GM23338 (cell line): ENCODE results near the gene AKNA. TPM values are rescaled to one million over a fixed set of nuclear protein-coding genes. Genes with fewer than 3 reads are reported as not detected.

Experiments used
- ATAC-seq: fragments of 200-7000 bp; cut with Tn5 transposase; 3 replicates; pipeline ENCODE4 v1.9.1; 2020
- DNase-seq: peaks from one replicate; pipeline ENCODE4 v3.0.0-alpha.2; 2015; ENCODE audit warnings: low spot score
- H2AFZ ChIP-seq: fragments of 200-600 bp; sonication (generic); 2 replicates; pipeline ENCODE4 v1.8.0; 2016; ENCODE audit warnings: antibody characterized with exemption, mild to moderate bottlenecking, moderate library complexity
- H3F3A ChIP-seq: fragments of 200-600 bp; sonication (generic); replicated peaks from 2 replicates; pipeline ENCODE4 v1.8.0; 2017; ENCODE audit warnings: antibody characterized with exemption, mixed run types, low read depth
- H3K27ac ChIP-seq: fragments of 200-600 bp; sonication (generic); 2 replicates; pipeline ENCODE4 v1.6.1; 2016; ENCODE audit warnings: low read depth
- H3K27me3 ChIP-seq: fragments of 200-600 bp; sonication (generic); 2 replicates; pipeline ENCODE4 v1.8.0; 2016; ENCODE audit warnings: mild to moderate bottlenecking, mixed run types, moderate library complexity; ENCODE audit not compliant: insufficient read depth
- H3K36me3 ChIP-seq: fragments of 200-600 bp; sonication (generic); 2 replicates; pipeline ENCODE4 v1.8.0; 2016; ENCODE audit warnings: mild to moderate bottlenecking; ENCODE audit not compliant: insufficient read depth
- H3K4me1 ChIP-seq: fragments of 200-600 bp; sonication (generic); 2 replicates; pipeline ENCODE4 v1.8.0; 2016; ENCODE audit warnings: mild to moderate bottlenecking, moderate library complexity; ENCODE audit not compliant: insufficient read depth
- H3K4me2 ChIP-seq: fragments of 200-600 bp; sonication (generic); 2 replicates; pipeline ENCODE4 v1.7.1; 2017; ENCODE audit warnings: mixed run types
- H3K4me3 ChIP-seq: fragments of 200-600 bp; sonication (generic); 2 replicates; pipeline ENCODE4 v1.6.1; 2016; ENCODE audit warnings: mixed run types
- H3K79me2 ChIP-seq: fragments of 200-600 bp; sonication (generic); replicated peaks from 2 replicates; pipeline ENCODE4 v1.8.0; 2017; ENCODE audit warnings: mild to moderate bottlenecking; ENCODE audit not compliant: insufficient read depth
- H3K9me2 ChIP-seq: fragments of 200-600 bp; sonication (generic); 2 replicates; pipeline ENCODE4 v1.8.0; 2017; ENCODE audit not compliant: insufficient read depth
- H4K20me1 ChIP-seq: fragments of 200-600 bp; sonication (generic); replicated peaks from 2 replicates; pipeline ENCODE4 v1.8.0; 2017; ENCODE audit warnings: mild to moderate bottlenecking; ENCODE audit not compliant: insufficient read depth
- H3K27ac Mint-ChIP-seq: 2 replicates; pipeline ENCODE4 v1.8.0; 2020; ENCODE audit warnings: inconsistent platforms, mild to moderate bottlenecking, moderate library complexity, mixed read lengths
- H3K27me3 Mint-ChIP-seq: 3 replicates; pipeline ENCODE4 v1.8.0; 2022; ENCODE audit warnings: low read depth, mild to moderate bottlenecking, moderate library complexity, mixed read lengths, inconsistent platforms; ENCODE audit not compliant: insufficient read depth, poor library complexity
- H3K36me3 Mint-ChIP-seq: 3 replicates; pipeline ENCODE4 v1.8.0; 2021; ENCODE audit warnings: low read depth, mild to moderate bottlenecking, inconsistent platforms, moderate library complexity, mixed read lengths
- H3K4me1 Mint-ChIP-seq: 3 replicates; pipeline ENCODE4 v1.8.0; 2020; ENCODE audit warnings: mild to moderate bottlenecking, inconsistent platforms, mixed read lengths
- H3K4me3 Mint-ChIP-seq: 3 replicates; pipeline ENCODE4 v1.8.0; 2021; ENCODE audit warnings: moderate library complexity, mild to moderate bottlenecking, inconsistent platforms, mixed read lengths
- H3K9me3 Mint-ChIP-seq: 3 replicates; pipeline ENCODE4 v1.8.0; 2020; ENCODE audit warnings: moderate library complexity, mild to moderate bottlenecking, inconsistent platforms, mixed read lengths
- CREB1 ChIP-seq: fragments of 250-450 bp; sonication (Bioruptor Pico); IDR thresholded peaks from 2 replicates; pipeline ENCODE4 v1.5.0; 2020; ENCODE audit warnings: low read depth, mild to moderate bottlenecking, moderate library complexity
- ETS1 ChIP-seq: IDR thresholded peaks from 2 replicates; pipeline ENCODE4 v1.6.1; 2016; ENCODE audit warnings: antibody characterized with exemption
- EZH2 ChIP-seq: fragments of 200-600 bp; sonication (generic); IDR thresholded peaks from one replicate; pipeline ENCODE4 v1.8.0; 2017; ENCODE audit warnings: antibody characterized with exemption, mild to moderate bottlenecking, low read depth; ENCODE audit not compliant: unreplicated experiment
- EZH2phosphoT487 ChIP-seq: fragments of 200-600 bp; sonication (generic); IDR thresholded peaks from one replicate; pipeline ENCODE4 v1.8.1; 2018; ENCODE audit warnings: antibody characterized with exemption; ENCODE audit not compliant: unreplicated experiment
- JUNB ChIP-seq: IDR thresholded peaks from one replicate; pipeline ENCODE4 v1.6.1; 2016; ENCODE audit warnings: antibody characterized with exemption; ENCODE audit not compliant: unreplicated experiment
- NANOG ChIP-seq: IDR thresholded peaks from 2 replicates; pipeline ENCODE4 v1.6.1; 2016; ENCODE audit warnings: antibody characterized with exemption, borderline replicate concordance
- POLR2AphosphoS5 ChIP-seq: IDR thresholded peaks from 2 replicates; pipeline ENCODE4 v1.6.1; 2016; ENCODE audit warnings: antibody characterized with exemption, low read depth
- REST ChIP-seq: IDR thresholded peaks from one replicate; pipeline ENCODE4 v1.6.1; 2018; ENCODE audit warnings: antibody characterized with exemption; ENCODE audit not compliant: unreplicated experiment
- STAT1 ChIP-seq: IDR thresholded peaks from one replicate; pipeline ENCODE4 v1.6.1; 2016; ENCODE audit warnings: antibody characterized with exemption; ENCODE audit not compliant: unreplicated experiment
- ZNF114 ChIP-seq: fragments of 250-450 bp; sonication (Bioruptor Pico); IDR thresholded peaks from 2 replicates; pipeline ENCODE4 v1.5.0; 2020; ENCODE audit warnings: mild to moderate bottlenecking, moderate library complexity
- ZNF331 ChIP-seq: fragments of 250-450 bp; sonication (Bioruptor Pico); IDR thresholded peaks from 2 replicates; pipeline ENCODE4 v1.5.0; 2020; ENCODE audit warnings: low read depth, mild to moderate bottlenecking, moderate library complexity
- polyA plus RNA-seq: library from polyadenylated mRNA; unstranded; fragments of >200 nt; fragmentation: Nextera tagmentation; extraction: Ambion mirVana; gene quantifications from 2 replicates; pipeline ENCODE4 v1.2.1, GENCODE V29; 2016
- total RNA-seq: library from RNA; depleted of rRNA; stranded (reverse); fragments of >200 nt; shearing (Covaris generic); gene quantifications from 2 replicates; pipeline ENCODE4 v1.2.3, GENCODE V29; 2014
- TF ChIP-seq, protein P1 (sequence below): fragments of 250-450 bp; sonication (Bioruptor Pico); IDR thresholded peaks from 2 replicates; pipeline ENCODE4 v1.5.0; 2020; ENCODE audit warnings: mild to moderate bottlenecking, moderate library complexity
- TF ChIP-seq, protein P2 (sequence below), 2 experiments: fragments of 200-600 bp in 1 of 2; sonication (generic) in 1 of 2; conservative IDR thresholded peaks; 2 replicates each; pipeline versions ENCODE4 v1.5.1 to v1.6.1; 2016 to 2017; ENCODE audit warnings: antibody characterized with exemption in 2 of 2, low read depth in 2 of 2, mild to moderate bottlenecking in 2 of 2, moderate library complexity in 1 of 2

The AKNA gene
- total and polyA plus RNA-seq, 2 experiments from 2014 or later: 9.0 to 28.1 TPM

GRCh38 chr9:114342755-114343440, 44.9 kb downstream of the AKNA start:
- Histone ChIP-seq H3K4me1 (no peaks in the 10 kb centered on the region), H3K79me2 (no peaks in the 10 kb centered on the region), H2AFZ (no peak overlapping the region), H4K20me1 (no peaks in the 10 kb centered on the region; the same call in 1 of the 2 replicates), H3K9me2 (no peaks in the 10 kb centered on the region), H3K4me3 (no peak overlapping the region), H3K4me2 (no peak overlapping the region), H3K27me3 (no peaks in the 10 kb centered on the region), H3F3A (0 out of 2 replicates have a peak, but pooled peaks cover 4% of the 10 kb centered on the region), H3K36me3 (peaks cover 14% of the 10 kb centered on the region), H3K27ac (no peak overlapping the region)
- Mint-ChIP-seq H3K4me3 (no peak overlapping the region), H3K4me1 (0 out of 3 replicates have a peak, but pooled peaks cover under 1% of the 10 kb centered on the region), H3K9me3 (no peaks in the 10 kb centered on the region), H3K27ac (no peak overlapping the region), H3K27me3 (peaks cover 12% of the 10 kb centered on the region), H3K36me3 (peaks cover 86% of the 10 kb centered on the region)
- TF ChIP-seq EZH2phosphoT487 (no peak), STAT1 (no peak), ETS1 (no peak), JUNB (no peak), EZH2 (no peak), NANOG (no peak), CREB1 (no peak), ZNF114 (CRISPR knock-in tag) (no peak), REST (no peak), POLR2AphosphoS5 (no peak), ZNF331 (CRISPR knock-in tag) (no peak)
- TF ChIP-seq, protein P1, sequence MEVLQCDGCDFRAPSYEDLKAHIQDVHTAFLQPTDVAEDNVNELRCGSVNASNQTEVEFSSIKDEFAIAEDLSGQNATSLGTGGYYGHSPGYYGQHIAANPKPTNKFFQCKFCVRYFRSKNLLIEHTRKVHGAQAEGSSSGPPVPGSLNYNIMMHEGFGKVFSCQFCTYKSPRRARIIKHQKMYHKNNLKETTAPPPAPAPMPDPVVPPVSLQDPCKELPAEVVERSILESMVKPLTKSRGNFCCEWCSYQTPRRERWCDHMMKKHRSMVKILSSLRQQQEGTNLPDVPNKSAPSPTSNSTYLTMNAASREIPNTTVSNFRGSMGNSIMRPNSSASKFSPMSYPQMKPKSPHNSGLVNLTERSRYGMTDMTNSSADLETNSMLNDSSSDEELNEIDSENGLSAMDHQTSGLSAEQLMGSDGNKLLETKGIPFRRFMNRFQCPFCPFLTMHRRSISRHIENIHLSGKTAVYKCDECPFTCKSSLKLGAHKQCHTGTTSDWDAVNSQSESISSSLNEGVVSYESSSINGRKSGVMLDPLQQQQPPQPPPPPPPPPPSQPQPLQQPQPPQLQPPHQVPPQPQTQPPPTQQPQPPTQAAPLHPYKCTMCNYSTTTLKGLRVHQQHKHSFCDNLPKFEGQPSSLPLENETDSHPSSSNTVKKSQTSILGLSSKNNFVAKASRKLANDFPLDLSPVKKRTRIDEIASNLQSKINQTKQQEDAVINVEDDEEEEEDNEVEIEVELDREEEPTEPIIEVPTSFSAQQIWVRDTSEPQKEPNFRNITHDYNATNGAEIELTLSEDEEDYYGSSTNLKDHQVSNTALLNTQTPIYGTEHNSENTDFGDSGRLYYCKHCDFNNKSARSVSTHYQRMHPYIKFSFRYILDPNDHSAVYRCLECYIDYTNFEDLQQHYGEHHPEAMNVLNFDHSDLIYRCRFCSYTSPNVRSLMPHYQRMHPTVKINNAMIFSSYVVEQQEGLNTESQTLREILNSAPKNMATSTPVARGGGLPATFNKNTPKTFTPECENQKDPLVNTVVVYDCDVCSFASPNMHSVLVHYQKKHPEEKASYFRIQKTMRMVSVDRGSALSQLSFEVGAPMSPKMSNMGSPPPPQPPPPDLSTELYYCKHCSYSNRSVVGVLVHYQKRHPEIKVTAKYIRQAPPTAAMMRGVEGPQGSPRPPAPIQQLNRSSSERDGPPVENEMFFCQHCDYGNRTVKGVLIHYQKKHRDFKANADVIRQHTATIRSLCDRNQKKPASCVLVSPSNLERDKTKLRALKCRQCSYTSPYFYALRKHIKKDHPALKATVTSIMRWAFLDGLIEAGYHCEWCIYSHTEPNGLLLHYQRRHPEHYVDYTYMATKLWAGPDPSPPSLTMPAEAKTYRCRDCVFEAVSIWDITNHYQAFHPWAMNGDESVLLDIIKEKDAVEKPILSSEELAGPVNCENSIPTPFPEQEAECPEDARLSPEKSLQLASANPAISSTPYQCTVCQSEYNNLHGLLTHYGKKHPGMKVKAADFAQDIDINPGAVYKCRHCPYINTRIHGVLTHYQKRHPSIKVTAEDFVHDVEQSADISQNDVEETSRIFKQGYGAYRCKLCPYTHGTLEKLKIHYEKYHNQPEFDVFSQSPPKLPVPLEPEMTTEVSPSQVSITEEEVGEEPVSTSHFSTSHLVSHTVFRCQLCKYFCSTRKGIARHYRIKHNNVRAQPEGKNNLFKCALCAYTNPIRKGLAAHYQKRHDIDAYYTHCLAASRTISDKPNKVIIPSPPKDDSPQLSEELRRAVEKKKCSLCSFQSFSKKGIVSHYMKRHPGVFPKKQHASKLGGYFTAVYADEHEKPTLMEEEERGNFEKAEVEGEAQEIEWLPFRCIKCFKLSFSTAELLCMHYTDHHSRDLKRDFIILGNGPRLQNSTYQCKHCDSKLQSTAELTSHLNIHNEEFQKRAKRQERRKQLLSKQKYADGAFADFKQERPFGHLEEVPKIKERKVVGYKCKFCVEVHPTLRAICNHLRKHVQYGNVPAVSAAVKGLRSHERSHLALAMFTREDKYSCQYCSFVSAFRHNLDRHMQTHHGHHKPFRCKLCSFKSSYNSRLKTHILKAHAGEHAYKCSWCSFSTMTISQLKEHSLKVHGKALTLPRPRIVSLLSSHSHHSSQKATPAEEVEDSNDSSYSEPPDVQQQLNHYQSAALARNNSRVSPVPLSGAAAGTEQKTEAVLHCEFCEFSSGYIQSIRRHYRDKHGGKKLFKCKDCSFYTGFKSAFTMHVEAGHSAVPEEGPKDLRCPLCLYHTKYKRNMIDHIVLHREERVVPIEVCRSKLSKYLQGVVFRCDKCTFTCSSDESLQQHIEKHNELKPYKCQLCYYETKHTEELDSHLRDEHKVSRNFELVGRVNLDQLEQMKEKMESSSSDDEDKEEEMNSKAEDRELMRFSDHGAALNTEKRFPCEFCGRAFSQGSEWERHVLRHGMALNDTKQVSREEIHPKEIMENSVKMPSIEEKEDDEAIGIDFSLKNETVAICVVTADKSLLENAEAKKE (CRISPR knock-in tag): no peak
- TF ChIP-seq, protein P2, sequence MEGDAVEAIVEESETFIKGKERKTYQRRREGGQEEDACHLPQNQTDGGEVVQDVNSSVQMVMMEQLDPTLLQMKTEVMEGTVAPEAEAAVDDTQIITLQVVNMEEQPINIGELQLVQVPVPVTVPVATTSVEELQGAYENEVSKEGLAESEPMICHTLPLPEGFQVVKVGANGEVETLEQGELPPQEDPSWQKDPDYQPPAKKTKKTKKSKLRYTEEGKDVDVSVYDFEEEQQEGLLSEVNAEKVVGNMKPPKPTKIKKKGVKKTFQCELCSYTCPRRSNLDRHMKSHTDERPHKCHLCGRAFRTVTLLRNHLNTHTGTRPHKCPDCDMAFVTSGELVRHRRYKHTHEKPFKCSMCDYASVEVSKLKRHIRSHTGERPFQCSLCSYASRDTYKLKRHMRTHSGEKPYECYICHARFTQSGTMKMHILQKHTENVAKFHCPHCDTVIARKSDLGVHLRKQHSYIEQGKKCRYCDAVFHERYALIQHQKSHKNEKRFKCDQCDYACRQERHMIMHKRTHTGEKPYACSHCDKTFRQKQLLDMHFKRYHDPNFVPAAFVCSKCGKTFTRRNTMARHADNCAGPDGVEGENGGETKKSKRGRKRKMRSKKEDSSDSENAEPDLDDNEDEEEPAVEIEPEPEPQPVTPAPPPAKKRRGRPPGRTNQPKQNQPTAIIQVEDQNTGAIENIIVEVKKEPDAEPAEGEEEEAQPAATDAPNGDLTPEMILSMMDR (conservative IDR thresholded peaks at IDR 0.05; ENCODE audit: low read depth in 2 of 2): no peak
- DNase-seq (no peak), ATAC-seq (no peak)
